HS-5 (cell line): Measurements from ENCODE around the gene ACKR2.
A peak's percentile ranks its signal among the peaks of the same experiment; 100 is the strongest.
"Not testable (repeated sequence)": the region's sequence is repeated elsewhere in the genome, so short reads cannot be mapped to it uniquely, and the experiment has no call there.

Experiments
- DNase-seq: peaks from one replicate; pipeline ENCODE4 v3.0.0-alpha.2; 2012; ENCODE audit warnings: low read depth

ACKR2 gene

GRCh38 chr3:42855547-42856380 lies 46.5 kb downstream of the ACKR2 start:
- no peak for DNase-seq

DNA sequence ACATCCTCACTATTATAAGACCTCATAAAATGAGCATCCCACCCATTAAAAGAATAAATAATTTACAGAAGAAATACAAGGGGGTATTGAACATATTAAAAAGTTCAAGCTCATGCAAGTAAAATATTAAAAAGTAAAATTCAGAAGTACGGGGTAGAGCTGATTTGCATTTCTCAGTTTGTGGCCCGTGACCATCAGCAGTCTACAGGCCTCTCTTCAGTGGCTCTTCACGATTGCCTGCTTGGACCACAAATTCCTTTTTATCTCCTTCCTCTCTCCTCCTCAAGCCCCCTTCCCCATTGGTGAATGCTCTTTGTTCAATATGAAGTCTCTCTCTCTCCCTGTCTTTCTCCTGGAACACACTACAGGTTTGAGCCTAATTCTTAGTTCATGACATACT lies 47.3 kb downstream of the ACKR2 start:
- DNase-seq, result no peak

DNA sequence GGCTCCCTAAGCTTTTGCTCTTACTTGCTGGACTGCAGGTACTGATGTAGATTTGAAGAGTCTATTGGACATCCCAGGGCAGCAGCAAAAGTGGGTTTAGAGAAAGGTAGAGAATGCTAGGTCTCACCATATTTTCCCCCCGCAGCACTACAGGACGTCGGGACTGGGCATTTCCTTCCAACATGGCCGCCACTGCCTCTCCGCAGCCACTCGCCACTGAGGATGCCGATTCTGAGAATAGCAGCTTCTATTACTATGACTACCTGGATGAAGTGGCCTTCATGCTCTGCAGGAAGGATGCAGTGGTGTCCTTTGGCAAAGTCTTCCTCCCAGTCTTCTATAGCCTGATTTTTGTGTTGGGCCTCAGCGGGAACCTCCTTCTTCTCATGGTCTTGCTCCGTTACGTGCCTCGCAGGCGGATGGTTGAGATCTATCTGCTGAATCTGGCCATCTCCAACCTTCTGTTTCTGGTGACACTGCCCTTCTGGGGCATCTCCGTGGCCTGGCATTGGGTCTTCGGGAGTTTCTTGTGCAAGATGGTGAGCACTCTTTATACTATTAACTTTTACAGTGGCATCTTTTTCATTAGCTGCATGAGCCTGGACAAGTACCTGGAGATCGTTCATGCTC lies 55.2 kb downstream of the ACKR2 start:
- no peak for DNase-seq

- DNase-seq, result no peak
Measured at GRCh38 chr3:42865256-42865655, 56.0 kb downstream of the ACKR2 start.

DNA sequence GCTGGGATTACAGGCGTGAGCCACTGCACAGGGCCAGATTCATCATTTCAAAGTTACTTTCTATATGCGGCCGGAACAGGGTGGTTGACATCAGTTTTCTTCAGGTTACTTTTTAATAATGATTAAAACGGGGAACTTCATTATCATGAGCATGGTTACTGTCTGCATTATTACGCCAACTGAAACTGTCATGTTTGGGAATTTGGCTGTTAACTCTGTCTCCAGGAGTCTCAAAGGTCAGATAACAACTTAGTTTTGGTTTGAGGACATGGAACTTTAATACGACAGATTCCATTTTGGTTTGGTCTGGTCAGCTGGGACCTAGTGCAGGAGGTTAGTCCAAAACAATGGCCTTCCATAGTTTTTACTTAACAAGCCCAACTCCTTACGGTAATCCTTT lies 57.9 kb downstream of the ACKR2 start:
- DNase-seq, result no peak

GRCh38 chr3:42868841-42869240 lies 59.6 kb downstream of the ACKR2 start:
- DNase-seq, result no peak

GRCh38 chr3:42871592-42872196 lies 62.4 kb downstream of the ACKR2 start:
- DNase-seq, result no peak

DNA sequence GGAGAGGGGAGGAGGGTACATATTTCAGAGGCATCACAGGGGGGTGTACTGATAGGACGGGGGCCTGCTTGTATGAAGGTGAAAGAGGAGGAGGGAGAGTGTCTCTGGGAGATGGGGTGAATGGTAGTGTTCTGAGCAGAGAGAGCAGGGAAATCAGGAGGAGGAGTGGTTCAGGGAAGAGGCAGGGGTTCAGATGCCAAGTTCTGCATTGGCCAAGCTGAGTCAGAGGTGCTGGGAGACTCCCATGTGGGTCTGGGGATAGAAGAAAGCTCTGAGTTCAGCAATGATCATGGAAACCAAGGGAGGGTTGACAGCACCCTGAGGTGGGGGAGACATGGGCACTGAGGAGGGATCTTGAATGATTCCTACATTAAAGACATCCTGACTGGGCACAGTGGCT lies 63.5 kb downstream of the ACKR2 start:
- no peak for DNase-seq

DNA sequence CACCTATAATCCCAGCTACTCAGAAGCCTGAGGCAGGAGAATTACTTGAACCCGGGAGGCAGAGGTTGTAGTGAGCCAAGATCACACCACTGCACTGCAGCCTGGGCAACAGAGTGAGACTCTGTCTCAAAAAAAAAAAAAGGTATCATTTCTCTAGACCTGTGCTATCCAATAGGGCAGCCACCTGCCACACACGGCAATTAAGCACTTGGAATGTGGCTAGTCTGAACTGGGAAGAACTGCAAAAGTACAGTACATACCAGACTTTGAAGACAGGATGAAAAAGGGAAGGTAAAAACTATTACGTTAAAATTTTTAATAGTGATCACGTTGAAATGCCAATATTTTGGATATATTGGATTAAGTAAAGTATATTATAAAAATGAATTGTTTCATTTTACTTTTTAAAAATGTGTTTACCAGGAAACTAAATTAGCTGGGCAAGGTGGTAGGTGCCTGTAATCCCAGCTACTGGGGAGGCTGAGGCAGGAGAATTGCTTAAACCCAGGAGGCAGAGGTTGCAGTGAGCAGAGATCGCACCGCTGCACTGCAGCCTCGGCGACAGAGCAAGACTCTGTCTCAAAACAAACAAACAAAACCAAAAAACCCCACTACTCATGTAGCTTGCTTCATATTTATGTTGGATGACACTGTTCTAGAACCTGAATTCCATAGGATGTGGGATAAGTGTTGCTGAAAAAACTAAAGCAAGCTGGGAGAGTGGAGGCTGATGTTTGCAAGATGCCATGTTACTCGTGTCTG lies 64.2 kb downstream of the ACKR2 start:
- DNase-seq, result no peak

GRCh38 chr3:42874749-42875148 lies 65.5 kb downstream of the ACKR2 start:
- no peak for DNase-seq

GRCh38 chr3:42875325-42876151 lies 66.3 kb downstream of the ACKR2 start, which contains the start of gene CYP8B1:
TSS of gene CYP8B1 (minus strand) at chr3:42875879. CDS start at chr3:42875816, 63 bp downstream.
- DNase-seq, result no peak

DNA sequence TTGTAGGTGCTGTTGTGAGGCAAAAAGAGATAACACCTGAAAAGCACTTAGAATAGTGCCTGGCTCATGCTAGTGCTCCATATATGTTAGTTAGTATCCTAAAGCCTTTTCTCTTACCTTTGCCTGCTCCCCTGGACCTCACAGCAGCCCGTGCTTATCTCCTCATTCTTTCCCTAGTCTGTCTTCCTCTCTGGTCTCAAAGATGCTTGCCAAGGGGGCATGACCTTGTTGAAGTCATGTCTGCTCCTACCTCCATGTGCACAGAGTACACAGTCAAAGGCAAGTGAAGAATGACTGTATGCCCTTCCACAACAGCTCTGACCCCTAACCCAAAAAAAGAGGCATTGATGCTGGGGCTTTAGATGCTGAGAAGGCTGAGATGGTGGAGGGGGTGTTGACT lies 67.2 kb downstream of the ACKR2 start:
- DNase-seq, result no peak

- no peak for DNase-seq
Measured at GRCh38 chr3:42876940-42877720, 67.9 kb downstream of the ACKR2 start.

- no peak for DNase-seq
Measured at GRCh38 chr3:42877881-42878280, 68.6 kb downstream of the ACKR2 start.

GRCh38 chr3:42880183-42880582 lies 70.9 kb downstream of the ACKR2 start:
- DNase-seq, result no peak

GRCh38 chr3:42880601-42881451 lies 71.6 kb downstream of the ACKR2 start:
- peak; percentile 54 for DNase-seq

DNA sequence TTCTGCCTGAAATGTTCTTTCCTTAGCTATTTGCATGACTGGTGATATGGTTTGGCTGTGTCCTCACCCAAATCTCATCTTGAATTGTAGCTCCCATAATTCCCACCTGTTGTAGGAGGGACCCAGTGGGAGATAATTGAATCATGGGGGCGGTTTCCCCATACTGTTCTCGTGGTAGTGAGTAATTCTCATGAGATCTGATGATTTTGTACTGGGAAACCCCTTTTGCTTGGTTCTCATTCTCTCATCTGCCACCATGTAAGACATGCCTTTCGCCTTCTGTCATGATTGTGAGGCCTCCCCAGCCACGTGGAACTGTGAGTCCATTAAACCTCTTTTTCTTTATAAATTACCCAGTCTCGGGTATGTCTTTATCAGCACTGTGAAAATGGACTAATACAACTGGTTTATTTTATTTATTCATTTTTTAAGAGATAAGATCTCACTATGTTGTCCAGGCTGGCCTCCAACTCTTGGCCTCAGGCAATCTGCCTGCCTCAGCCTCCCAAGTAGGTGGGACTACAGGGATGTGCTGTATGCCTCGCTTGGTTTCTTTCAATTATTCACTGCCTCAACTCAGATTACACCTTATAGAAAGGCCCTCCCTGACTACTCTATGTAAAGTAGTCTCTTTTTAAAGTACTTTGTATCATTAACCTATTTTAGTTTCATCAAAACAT lies 74.1 kb downstream of the ACKR2 start:
- DNase-seq, result not testable (repeated sequence)

DNA sequence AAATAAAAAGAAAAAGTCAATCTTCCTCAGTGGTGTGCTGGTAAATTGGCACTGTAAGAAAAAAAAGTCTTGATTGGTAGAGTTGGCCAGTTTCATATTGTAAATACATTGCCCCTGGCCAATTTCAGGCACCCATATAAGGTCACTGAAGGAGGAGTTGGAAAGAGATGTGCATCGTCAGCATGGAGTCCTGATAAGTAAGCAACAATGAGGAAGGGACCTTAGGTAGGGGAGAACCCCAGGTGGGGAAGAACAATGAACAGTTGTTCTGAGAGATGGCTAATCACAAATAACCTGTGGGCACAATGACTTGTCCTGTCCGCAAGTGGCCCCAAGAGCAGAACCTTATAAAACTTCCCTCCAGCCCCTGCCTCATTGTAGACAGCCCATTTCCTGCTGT lies 75.1 kb downstream of the ACKR2 start:
- no peak for DNase-seq

DNA sequence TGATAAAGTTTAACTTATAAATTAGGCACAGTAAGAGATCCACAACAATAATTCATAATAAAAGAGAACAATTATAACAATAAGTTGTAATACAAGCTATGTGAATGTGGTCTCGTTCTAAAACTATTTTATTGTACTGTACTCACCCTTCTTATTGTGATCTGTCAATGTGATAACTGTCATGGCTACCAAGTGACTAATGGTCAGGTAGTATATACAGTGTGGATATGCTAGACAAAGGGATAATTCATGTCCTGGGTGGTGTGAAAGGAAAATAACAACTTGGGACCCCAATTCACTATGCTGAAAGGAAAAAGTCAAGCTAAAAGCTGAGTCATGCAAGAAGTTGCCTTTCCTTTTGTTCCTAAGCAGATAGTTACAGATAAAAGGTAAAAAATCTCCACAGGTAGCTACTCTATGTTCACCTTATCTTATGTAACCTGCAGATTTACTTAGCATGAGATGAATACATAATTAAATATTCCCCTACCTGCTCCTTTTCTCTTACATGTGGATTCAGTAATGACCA lies 77.1 kb downstream of the ACKR2 start:
- DNase-seq, result no peak
